ENCODE results near the gene PHRF1. TPM values are rescaled to one million over a fixed set of nuclear protein-coding genes. Genes with fewer than 3 reads are reported as not detected.

PHRF1 gene
- total and polyA plus RNA-seq, 9 of the 15 experiments (the other 6 are each of a cell fraction or from before 2014, with no cell fraction given): 0.07 to 37.2 (median 7.7) TPM

GRCh38 chr11:559712-560304 lies 16.5 kb upstream of the PHRF1 start (continued):
- TF ChIP-seq ADNP (tag; IDR thresholded peaks at IDR 0.05): no peak
- no peak for TF ChIP-seq NELFE (IDR thresholded peaks at IDR 0.05; ENCODE audit: insufficient read depth, insufficient read length)
- TF ChIP-seq NFE2 (IDR thresholded peaks at IDR 0.05; ENCODE audit: low read depth): peak; percentile 18; the same call in 1 of the 2 replicates
- TF ChIP-seq TCF7L2 (IDR thresholded peaks at IDR 0.05; ENCODE audit: low read depth, low read length): no peak
- peak; percentile 42 for TF ChIP-seq EGR1 (conservative IDR thresholded peaks at IDR 0.05)
- no peak for TF ChIP-seq NRF1 (conservative IDR thresholded peaks at IDR 0.05 in 1 of 2, IDR thresholded peaks at IDR 0.05 in 1 of 2)
- peak; percentile 19 for TF ChIP-seq ASH1L (IDR thresholded peaks at IDR 0.05; ENCODE audit: borderline replicate concordance, low read depth, partially characterized antibody)
- 0 out of 2 replicates have a peak, but pooled peaks have one; percentile 25 for TF ChIP-seq ZNF589 (CRISPR knock-in tag; IDR thresholded peaks at IDR 0.05; ENCODE audit: low read depth)
- peak; percentile 63; the same call in 1 of the 2 replicates for TF ChIP-seq TEAD4 (IDR thresholded peaks at IDR 0.05; ENCODE audit: low read length)
- TF ChIP-seq TEAD4 (CRISPR knock-in tag; IDR thresholded peaks at IDR 0.05; ENCODE audit: borderline replicate concordance): no peak
- TF ChIP-seq ESRRA (IDR thresholded peaks at IDR 0.05; ENCODE audit: borderline replicate concordance, low read depth): peak; percentile 24; the same call in 1 of the 2 replicates
- peak; percentile 22 for TF ChIP-seq TBP (optimal IDR thresholded peaks at IDR 0.05; ENCODE audit: low read depth, low read length)
- TF ChIP-seq DPF2 (IDR thresholded peaks at IDR 0.05): 0 out of 2 replicates have a peak, but pooled peaks have one; percentile 11
- TF ChIP-seq ZNF121 (CRISPR knock-in tag; conservative IDR thresholded peaks at IDR 0.05): peak; percentile 88
- TF ChIP-seq TFAP4 (CRISPR knock-in tag; IDR thresholded peaks at IDR 0.05; ENCODE audit: borderline replicate concordance): peak; percentile 42; the same call in 1 of the 2 replicates
- TF ChIP-seq MEIS2 (IDR thresholded peaks at IDR 0.05; ENCODE audit: partially characterized antibody): peak; percentile 30
- 0 out of 2 replicates have a peak, but pooled peaks have one; percentile 65 for TF ChIP-seq GTF2E2 (tag; IDR thresholded peaks at IDR 0.05)
- peak; percentile 16; the same call in 1 of the 2 replicates for TF ChIP-seq LCOR (CRISPR knock-in tag; IDR thresholded peaks at IDR 0.05)
- TF ChIP-seq ZNF436 (CRISPR knock-in tag; IDR thresholded peaks at IDR 0.05): no peak
- 0 out of 2 replicates have a peak, but pooled peaks have one; percentile 14 for TF ChIP-seq POLR2AphosphoS5 (IDR thresholded peaks at IDR 0.05; ENCODE audit: control insufficient read depth, insufficient read depth, low read depth, low read length)
- no peak for TF ChIP-seq NFATC3 (IDR thresholded peaks at IDR 0.05)
- TF ChIP-seq ZBTB33 (CRISPR knock-in tag; IDR thresholded peaks at IDR 0.05): peak; percentile 75
- peak; percentile 64; the same call in 1 of the 2 replicates for TF ChIP-seq HDGF (IDR thresholded peaks at IDR 0.05)
- TF ChIP-seq ZNF224 (CRISPR knock-in tag; IDR thresholded peaks at IDR 0.05): no peak
- no peak for TF ChIP-seq E2F6 (IDR thresholded peaks at IDR 0.05; ENCODE audit: borderline replicate concordance in 1 of 2, extremely low read depth in 1 of 2, insufficient read depth in 1 of 2, insufficient read length in 1 of 2, low read depth in 1 of 2, low read length in 1 of 2, poor library complexity in 1 of 2, severe bottlenecking in 1 of 2)
- TF ChIP-seq FOXK1 (CRISPR knock-in tag; IDR thresholded peaks at IDR 0.05; ENCODE audit: borderline replicate concordance): no peak
- peak; percentile 91 for TF ChIP-seq ZEB2 (IDR thresholded peaks at IDR 0.05)

All from K562 (cell line).